Transverse colon (tissue), 4 donors: ENCODE data around the gene CCDC12. TPM values are rescaled to one million over a fixed set of nuclear protein-coding genes. Genes with fewer than 3 reads are reported as not detected.
"Not testable (repeated sequence)": the region's sequence is repeated elsewhere in the genome, so short reads cannot be mapped to it uniquely, and the experiment has no call there.

Source experiments
- DNase-seq: peaks from one replicate; pipeline ENCODE4 v3.0.0-alpha.2; 2019
- H3K27ac ChIP-seq, 4 donors: fragments of 200-600 bp; sonication (generic); 2 replicates each; pipeline ENCODE4 v1.5.1; 2016 to 2018; ENCODE audit warnings: inconsistent platforms in 4 of 4
- H3K27me3 ChIP-seq: fragments of 200-600 bp; sonication (generic); 2 replicates; pipeline ENCODE4 v1.5.1; 2017; ENCODE audit warnings: inconsistent platforms
- H3K36me3 ChIP-seq, 4 donors: fragments of 200-600 bp; sonication (generic); 2 replicates each; pipeline ENCODE4 v1.5.1; 2017 to 2019; ENCODE audit warnings: inconsistent platforms in 4 of 4
- H3K4me1 ChIP-seq, 4 donors: fragments of 200-600 bp; sonication (generic); 2 replicates each; pipeline ENCODE4 v1.5.1; 2017 to 2020; ENCODE audit warnings: inconsistent platforms in 4 of 4
- H3K4me3 ChIP-seq, 4 donors: fragments of 200-600 bp; sonication (generic); 1 replicate in 1 of 4; 2 replicates in 3 of 4; pipeline versions ENCODE4 v1.5.1 to v1.6.1; 2017 to 2019; ENCODE audit warnings: inconsistent platforms in 4 of 4
- H3K9me3 ChIP-seq, 2 donors: fragments of 200-600 bp; sonication (generic); 2 replicates each; pipeline ENCODE4 v1.5.1; 2017 to 2019; ENCODE audit warnings: inconsistent platforms in 2 of 2
- EP300 ChIP-seq: sonication (generic); formaldehyde crosslinking; IDR thresholded peaks from one replicate; pipeline ENCODE4 v1.6.1; 2017; ENCODE audit warnings: antibody characterized with exemption, low read depth
- POLR2A ChIP-seq: fragments of 450-650 bp; IDR thresholded peaks from one replicate; pipeline ENCODE4 v1.6.1; 2016; ENCODE audit warnings: antibody characterized with exemption, mild to moderate bottlenecking, moderate library complexity
- POLR2AphosphoS5 ChIP-seq, 3 donors: sonication (generic); formaldehyde crosslinking; IDR thresholded peaks; one replicate each; pipeline ENCODE4 v1.6.1; 2016; ENCODE audit warnings: antibody characterized with exemption in 3 of 3
- WGBS, 2 donors: methylation state at CpG; one replicate each; pipeline ENCODE4 v1.1.5; 2018; ENCODE audit warnings: low coverage in 1 of 2; 5-methylcytosine and 5-hydroxymethylcytosine counted together
- in situ Hi-C, 4 donors: fragments of 200-750 bp; cut with MboI; loops; one replicate each; pipeline versions ENCODE4 v1.15.0 to v1.15.1; 2017; ENCODE audit warnings: low sequenced_read_pairs in 3 of 4, low pct_ligation_motif_present in 1 of 4, low pct_unique_long_range_greater_than_20kb in 1 of 4
- intact Hi-C: fragments of 100-400 bp; cut with DNase I; formaldehyde crosslinking; loops from one replicate; pipeline ENCODE4 v1.15.1; 2023; ENCODE audit warnings: low total_unique reads
- total RNA-seq, 4 donors: library from RNA; depleted of rRNA; stranded (reverse); fragments of >200 nt; gene quantifications; one replicate each; pipeline ENCODE4 v1.1.0, GENCODE V29; 2016
- TF ChIP-seq, protein P1 (sequence below), 5 experiments: fragments of 200-600 bp in 3 of 5; fragments of 450-650 bp in 2 of 5; sonication (generic) in 3 of 5; IDR thresholded peaks; 1 replicate in 2 of 5; 2 replicates in 3 of 5; pipeline ENCODE4 v1.5.1; 2016 to 2017; ENCODE audit warnings: antibody characterized with exemption in 5 of 5, inconsistent platforms in 3 of 5, mild to moderate bottlenecking in 2 of 5, moderate library complexity in 1 of 5

CCDC12 gene
- total RNA-seq, 4 donors from 2014 or later = 50.1 to 72.9 (median 53.0) TPM

DNA sequence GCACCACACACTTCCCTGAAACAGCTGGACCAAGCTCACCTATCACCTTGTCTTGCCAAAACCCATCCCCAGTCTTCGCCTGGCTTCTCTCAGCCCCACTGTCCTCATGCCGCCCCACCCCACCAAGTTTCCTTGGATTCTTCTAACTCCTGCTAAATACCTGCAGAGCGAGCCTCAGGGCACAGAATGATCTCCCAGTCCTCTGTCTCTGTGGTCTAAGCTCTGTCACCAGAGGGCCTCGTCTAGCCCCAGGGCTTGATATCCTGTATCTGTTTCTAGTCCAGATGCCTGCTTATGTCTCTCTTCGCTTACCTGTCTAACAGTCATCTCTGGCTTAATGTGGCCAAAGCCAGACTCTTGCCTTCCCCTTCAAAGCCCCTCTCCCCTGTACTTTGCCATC is 9.7 kb downstream of the CCDC12 start:
- Histone ChIP-seq H3K27ac (no peak overlapping the region), H3K9me3 (no peaks in the 10 kb centered on the region), H3K27me3 (no peaks in the 10 kb centered on the region), H3K4me3 (no peak overlapping the region), H3K36me3 (no peaks in the 10 kb centered on the region), H3K4me1 (peaks cover 28 to 77% (median 51%) of the 10 kb centered on the region in 4 donors)
- 40 to 80% methylated on average over 1 to 5 of the region's 5 CpGs for WGBS, 2 donors
- in situ Hi-C loops = no loop called here
- intact Hi-C loops = no loop called here
- DNase-seq = no peak
- TF ChIP-seq, protein P1, sequence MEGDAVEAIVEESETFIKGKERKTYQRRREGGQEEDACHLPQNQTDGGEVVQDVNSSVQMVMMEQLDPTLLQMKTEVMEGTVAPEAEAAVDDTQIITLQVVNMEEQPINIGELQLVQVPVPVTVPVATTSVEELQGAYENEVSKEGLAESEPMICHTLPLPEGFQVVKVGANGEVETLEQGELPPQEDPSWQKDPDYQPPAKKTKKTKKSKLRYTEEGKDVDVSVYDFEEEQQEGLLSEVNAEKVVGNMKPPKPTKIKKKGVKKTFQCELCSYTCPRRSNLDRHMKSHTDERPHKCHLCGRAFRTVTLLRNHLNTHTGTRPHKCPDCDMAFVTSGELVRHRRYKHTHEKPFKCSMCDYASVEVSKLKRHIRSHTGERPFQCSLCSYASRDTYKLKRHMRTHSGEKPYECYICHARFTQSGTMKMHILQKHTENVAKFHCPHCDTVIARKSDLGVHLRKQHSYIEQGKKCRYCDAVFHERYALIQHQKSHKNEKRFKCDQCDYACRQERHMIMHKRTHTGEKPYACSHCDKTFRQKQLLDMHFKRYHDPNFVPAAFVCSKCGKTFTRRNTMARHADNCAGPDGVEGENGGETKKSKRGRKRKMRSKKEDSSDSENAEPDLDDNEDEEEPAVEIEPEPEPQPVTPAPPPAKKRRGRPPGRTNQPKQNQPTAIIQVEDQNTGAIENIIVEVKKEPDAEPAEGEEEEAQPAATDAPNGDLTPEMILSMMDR (IDR thresholded peaks at IDR 0.05) = no peak
- TF ChIP-seq POLR2A (no peak), EP300 (no peak), POLR2AphosphoS5 (IDR thresholded peaks at IDR 0.05) (no peak)

DNA sequence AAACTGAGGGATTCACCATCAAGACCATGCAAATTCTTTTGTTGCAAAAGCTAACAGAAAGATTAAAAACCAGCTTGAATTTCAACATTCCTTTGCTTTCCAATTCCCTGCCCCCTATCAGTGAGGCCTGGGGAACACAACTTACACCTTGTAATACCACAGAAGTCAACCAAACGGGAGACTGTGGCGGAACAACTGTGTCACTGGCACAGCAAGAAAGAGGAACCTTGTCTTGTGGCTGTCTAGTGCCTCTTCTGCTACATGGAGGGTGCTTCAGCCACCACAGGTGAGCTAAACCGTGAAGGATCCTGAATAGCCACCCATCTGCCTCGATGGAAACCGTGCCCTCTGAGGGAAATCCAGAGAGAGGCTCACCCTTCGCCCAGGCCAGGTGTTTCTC is 11.4 kb downstream of the CCDC12 start:
- WGBS, 2 donors = 48 to 70% methylated on average over 5 to 6 of the region's 6 CpGs
- Histone ChIP-seq H3K27ac (no peak overlapping the region), H3K27me3 (no peaks in the 10 kb centered on the region), H3K4me1 (peaks cover 30 to 77% (median 51%) of the 10 kb centered on the region in 4 donors), H3K9me3 (no peaks in the 10 kb centered on the region), H3K4me3 (no peak overlapping the region), H3K36me3 (no peaks in the 10 kb centered on the region)
- TF ChIP-seq POLR2AphosphoS5 (IDR thresholded peaks at IDR 0.05) (no peak), EP300 (no peak), POLR2A (no peak)
- TF ChIP-seq, protein P1 (IDR thresholded peaks at IDR 0.05) = no peak
- peak; percentile 20 for DNase-seq
- in situ Hi-C loops = no loop called here
- intact Hi-C loops = no loop called here

DNA sequence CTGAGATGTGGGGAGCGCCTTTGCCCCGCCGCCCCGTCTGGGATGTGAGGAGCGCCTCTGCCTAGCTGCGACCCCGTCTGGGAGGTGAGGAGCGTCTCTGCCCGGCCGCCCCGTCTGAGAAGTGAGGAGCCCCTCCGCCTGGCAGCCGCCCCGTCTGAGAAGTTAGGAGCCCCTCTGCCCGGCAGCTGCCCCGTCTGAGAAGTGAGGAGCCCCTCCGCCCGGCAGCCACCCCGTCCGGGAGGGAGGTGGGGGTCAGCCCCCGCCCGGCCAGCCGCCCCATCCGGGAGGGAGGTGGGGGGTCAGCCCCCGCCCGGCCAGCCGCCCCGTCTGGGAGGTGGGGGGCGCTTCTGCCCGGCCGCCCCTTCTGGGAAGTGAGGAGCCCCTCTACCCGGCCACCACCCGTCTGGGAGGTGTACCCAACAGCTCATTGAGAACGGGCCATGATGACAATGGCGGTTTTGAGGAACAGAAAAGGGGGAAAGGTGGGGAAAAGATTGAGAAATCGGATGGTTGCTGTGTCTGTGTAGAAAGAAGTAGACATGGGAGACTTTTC is 12.4 kb downstream of the CCDC12 start:
- H3K27ac ChIP-seq, H3K9me3 ChIP-seq, intact Hi-C loops, in situ Hi-C loops, H3K4me3 ChIP-seq, H3K27me3 ChIP-seq, DNase-seq, H3K36me3 ChIP-seq: not testable (repeated sequence)
- WGBS, 2 donors = 91 to 100% methylated on average over 5 to 14 of the region's 36 CpGs
- peaks cover 37 to 77% (median 55%) of the 10 kb centered on the region in 4 donors for H3K4me1 ChIP-seq

DNA sequence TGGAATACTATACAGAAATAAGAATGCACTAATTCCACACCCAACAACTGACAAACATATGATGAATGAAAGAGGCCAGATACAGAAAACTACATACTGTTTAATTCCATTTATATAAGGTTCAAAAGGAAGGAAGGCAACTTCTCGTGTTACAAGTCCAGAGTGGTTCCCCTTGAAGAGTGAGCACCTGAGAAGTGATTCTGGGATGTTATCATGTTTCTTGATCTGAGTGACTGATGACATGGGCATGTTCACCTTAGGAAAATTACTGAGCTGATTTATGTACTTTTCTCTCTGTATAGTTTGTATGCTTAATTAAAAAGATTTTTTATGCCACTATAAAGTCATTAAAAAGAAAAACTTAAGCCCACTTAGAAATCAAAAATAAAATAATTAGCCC is 13.6 kb downstream of the CCDC12 start:
- in situ Hi-C loops = no loop called here
- no peak for DNase-seq
- Histone ChIP-seq H3K27me3 (no peaks in the 10 kb centered on the region), H3K4me1 (peaks cover 39 to 76% (median 62%) of the 10 kb centered on the region in 4 donors), H3K36me3 (no peaks in the 10 kb centered on the region), H3K27ac (no peak overlapping the region), H3K4me3 (no peak overlapping the region), H3K9me3 (no peaks in the 10 kb centered on the region)
- intact Hi-C loops = no loop called here
- TF ChIP-seq, protein P1 (IDR thresholded peaks at IDR 0.05) = no peak
- TF ChIP-seq POLR2A = no peak
- no peak for TF ChIP-seq EP300
- TF ChIP-seq POLR2AphosphoS5 (IDR thresholded peaks at IDR 0.05) = no peak
- 86 to 87% methylated on average over 1 of the region's 1 CpG for WGBS, 2 donors

DNA sequence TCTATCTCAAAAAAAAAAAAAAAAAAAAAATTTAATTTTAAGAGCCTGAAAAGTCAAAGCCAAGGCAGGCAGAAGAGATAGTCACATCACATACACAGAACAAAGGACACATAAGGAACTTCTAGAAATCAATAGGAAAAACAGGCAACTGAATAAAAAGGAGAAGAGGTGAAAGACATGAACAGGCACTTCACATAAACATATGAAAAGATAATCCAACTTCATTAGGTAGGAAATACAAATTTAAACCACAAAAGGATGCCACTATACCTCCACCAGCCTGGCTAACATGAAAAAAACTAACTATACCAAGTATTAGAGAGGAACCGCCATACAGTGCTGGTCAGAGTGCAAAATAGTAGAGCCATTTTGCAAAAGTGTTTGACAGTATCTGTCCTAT is 14.1 kb downstream of the CCDC12 start:
- no peak overlapping the region for H3K27ac ChIP-seq
- H3K9me3 ChIP-seq = no peaks in the 10 kb centered on the region
- no peak for TF ChIP-seq EP300
- TF ChIP-seq, protein P1 (IDR thresholded peaks at IDR 0.05) = no peak
- in situ Hi-C loops = no loop called here
- H3K36me3 ChIP-seq = no peaks in the 10 kb centered on the region
- intact Hi-C loops = no loop called here
- DNase-seq = no peak
- H3K4me3 ChIP-seq = no peak overlapping the region
- 100% methylated on average over 1 of the region's 1 CpG; no CpG with 5 or more reads in 1 of the 2 donors for WGBS, 2 donors
- peaks cover 39 to 76% (median 64%) of the 10 kb centered on the region in 4 donors for H3K4me1 ChIP-seq
- H3K27me3 ChIP-seq = no peaks in the 10 kb centered on the region
